Mucosa of descending colon (tissue), 3 donors: Measurements from ENCODE around the gene ADGRG2. TPM values are rescaled to one million over a fixed set of nuclear protein-coding genes. Genes with fewer than 3 reads are reported as not detected.

Experiments
- ATAC-seq: fragments of 200-7000 bp; cut with Tn5 transposase; one replicate; pipeline ENCODE4 v1.9.1; 2020; ENCODE audit warnings: mild to moderate bottlenecking, moderate library complexity
- DNase-seq, 3 donors: peaks; one replicate each; pipeline ENCODE4 v3.0.0-alpha.2; 2020
- H3K36me3 ChIP-seq: fragments of 200-600 bp; one replicate; pipeline ENCODE4 v1.8.0; 2021; ENCODE audit warnings: low read depth, mild to moderate bottlenecking
- H3K4me1 ChIP-seq: fragments of 200-600 bp; one replicate; pipeline ENCODE4 v1.8.0; 2021; ENCODE audit warnings: low read depth, mild to moderate bottlenecking
- H3K4me3 ChIP-seq: fragments of 200-600 bp; one replicate; pipeline ENCODE4 v1.8.0; 2021; ENCODE audit warnings: mild to moderate bottlenecking
- H3K9me3 ChIP-seq: fragments of 200-600 bp; one replicate; pipeline ENCODE4 v1.8.0; 2021; ENCODE audit warnings: mild to moderate bottlenecking
- intact Hi-C, 2 donors: fragments of 100-400 bp; cut with DNase I in 1 of 2; cut with micrococcal nuclease in 1 of 2; formaldehyde crosslinking; loops; one replicate each; pipeline versions ENCODE4 v1.11.0 to v1.11.1; 2022; cut with DNase I, micrococcal nuclease
- total RNA-seq, 3 donors: library from RNA; stranded (reverse); fragmentation: NEBNext Ultra II Directional in 2 of 3; extraction: Animal tissue kit (Norgen Biotek cat#: 25700) in 2 of 3; gene quantifications; one replicate each; pipeline versions ENCODE4 v1.2.1 to v1.2.4, GENCODE V29; 2021 to 2023
- TF ChIP-seq, protein P1 (sequence below): fragments of 200-600 bp; IDR thresholded peaks from one replicate; pipeline ENCODE4 v1.8.0; 2022; ENCODE audit warnings: antibody characterized with exemption, mild to moderate bottlenecking
- donor health status: DM: no; HTN: no; CAD: no; lungs with moderate emphysema.
- donor health status: DM: no; HTN: no; CAD: no.
- donor health status: DM: no; HTN: yes; CAD: no.

The ADGRG2 gene
- total RNA-seq, 3 donors from 2014 or later = 0.38 to 1.3 (median 0.39) TPM

GRCh38 chrX:18956303-18957032, 165.8 kb downstream of the ADGRG2 start:
- H3K36me3 ChIP-seq = no peaks in the 10 kb centered on the region
- ATAC-seq (no peak), DNase-seq (no peak)
- intact Hi-C loops = no loop called here
- H3K9me3 ChIP-seq = no peaks in the 10 kb centered on the region
- no peak overlapping the region for H3K4me3 ChIP-seq
- no peaks in the 10 kb centered on the region for H3K4me1 ChIP-seq
- TF ChIP-seq, protein P1, sequence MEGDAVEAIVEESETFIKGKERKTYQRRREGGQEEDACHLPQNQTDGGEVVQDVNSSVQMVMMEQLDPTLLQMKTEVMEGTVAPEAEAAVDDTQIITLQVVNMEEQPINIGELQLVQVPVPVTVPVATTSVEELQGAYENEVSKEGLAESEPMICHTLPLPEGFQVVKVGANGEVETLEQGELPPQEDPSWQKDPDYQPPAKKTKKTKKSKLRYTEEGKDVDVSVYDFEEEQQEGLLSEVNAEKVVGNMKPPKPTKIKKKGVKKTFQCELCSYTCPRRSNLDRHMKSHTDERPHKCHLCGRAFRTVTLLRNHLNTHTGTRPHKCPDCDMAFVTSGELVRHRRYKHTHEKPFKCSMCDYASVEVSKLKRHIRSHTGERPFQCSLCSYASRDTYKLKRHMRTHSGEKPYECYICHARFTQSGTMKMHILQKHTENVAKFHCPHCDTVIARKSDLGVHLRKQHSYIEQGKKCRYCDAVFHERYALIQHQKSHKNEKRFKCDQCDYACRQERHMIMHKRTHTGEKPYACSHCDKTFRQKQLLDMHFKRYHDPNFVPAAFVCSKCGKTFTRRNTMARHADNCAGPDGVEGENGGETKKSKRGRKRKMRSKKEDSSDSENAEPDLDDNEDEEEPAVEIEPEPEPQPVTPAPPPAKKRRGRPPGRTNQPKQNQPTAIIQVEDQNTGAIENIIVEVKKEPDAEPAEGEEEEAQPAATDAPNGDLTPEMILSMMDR = no peak

GRCh38 chrX:18955676-18956075, 166.6 kb downstream of the ADGRG2 start:
- TF ChIP-seq, protein P1 = no peak
- ATAC-seq (no peak), DNase-seq (no peak)
- no peaks in the 10 kb centered on the region for H3K9me3 ChIP-seq
- no peak overlapping the region for H3K4me3 ChIP-seq
- intact Hi-C loops = no loop called here
- no peaks in the 10 kb centered on the region for H3K36me3 ChIP-seq
- H3K4me1 ChIP-seq = no peaks in the 10 kb centered on the region

DNA sequence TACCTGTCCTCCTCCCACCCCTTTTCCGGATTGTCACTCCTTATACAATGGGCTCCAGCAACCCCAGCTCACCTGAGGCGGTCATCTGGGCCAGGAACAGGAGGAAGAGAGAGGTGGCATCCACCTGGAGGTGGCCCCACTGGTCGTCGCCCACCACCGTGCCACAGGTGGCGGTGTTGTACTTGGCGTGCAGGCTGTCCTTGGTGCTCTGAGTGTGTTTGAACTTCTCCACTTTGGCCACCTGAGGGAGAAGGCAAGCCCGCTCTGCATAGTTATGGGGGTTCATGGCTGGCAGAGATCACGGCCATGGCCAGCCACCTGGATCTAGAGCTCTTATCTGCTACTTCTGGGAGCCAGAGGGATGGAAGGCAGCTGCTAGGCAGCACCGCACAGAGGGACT, 171.2 kb downstream of the ADGRG2 start:
- intact Hi-C loops = no loop called here
- Histone ChIP-seq H3K36me3 (no peaks in the 10 kb centered on the region), H3K9me3 (no peaks in the 10 kb centered on the region), H3K4me1 (no peaks in the 10 kb centered on the region), H3K4me3 (no peak overlapping the region)
- TF ChIP-seq, protein P1 = no peak
- DNase-seq (no peak), ATAC-seq (peak; percentile 32)

DNA sequence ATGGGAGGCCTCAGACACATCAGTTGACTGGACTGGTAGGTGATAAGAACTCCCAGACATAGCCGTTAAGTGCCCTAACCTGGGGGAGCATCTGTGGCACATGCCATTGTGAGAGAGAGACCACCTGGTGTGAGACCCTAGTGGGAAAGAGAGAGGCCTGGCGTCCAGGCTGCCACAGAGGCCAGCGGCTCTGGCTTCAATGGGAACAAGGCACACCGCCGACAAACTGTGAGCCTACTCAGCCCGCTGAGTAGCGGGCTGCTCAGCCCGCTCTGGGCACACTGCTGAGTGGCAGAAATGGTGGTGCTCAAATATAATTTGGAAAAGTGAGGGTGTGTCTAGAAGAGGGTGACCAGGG, 172.3 kb downstream of the ADGRG2 start:
- Histone ChIP-seq H3K9me3 (no peaks in the 10 kb centered on the region), H3K4me1 (no peaks in the 10 kb centered on the region), H3K4me3 (no peak overlapping the region), H3K36me3 (no peaks in the 10 kb centered on the region)
- TF ChIP-seq, protein P1 = no peak
- ATAC-seq = no peak
- DNase-seq = no peak
- intact Hi-C loops = no loop called here

- Histone ChIP-seq H3K4me3 (no peak overlapping the region), H3K4me1 (no peaks in the 10 kb centered on the region), H3K36me3 (no peaks in the 10 kb centered on the region), H3K9me3 (no peaks in the 10 kb centered on the region)
- no peak for DNase-seq
- TF ChIP-seq, protein P1 = no peak
- intact Hi-C loops = no loop called here
- ATAC-seq = no peak
Measured at GRCh38 chrX:18949291-18949943, 172.9 kb downstream of the ADGRG2 start.
